ENCODE results near the gene MFAP2.

MFAP2 gene

GRCh38 chr1:17023573-17023972, 43.2 kb upstream of the MFAP2 start:
- Histone ChIP-seq H2AFZ (ENCODE audit: low read depth, low read length, severe bottlenecking) (no peak overlapping the region), H3F3A (ENCODE audit: insufficient read depth) (no peaks in the 10 kb centered on the region), H3K9ac (ENCODE audit: low read length) (no peak overlapping the region), H3K79me2 (ENCODE audit: insufficient read depth, low read length) (no peaks in the 10 kb centered on the region), H3K27ac (ENCODE audit: low read depth, low read length) (no peak overlapping the region), H4K20me1 (ENCODE audit: low read depth, low read length) (no peaks in the 10 kb centered on the region), H3K27me3 (ENCODE audit: low read length) (no peaks in the 10 kb centered on the region), H3K4me2 (ENCODE audit: low read depth, low read length, poor library complexity, severe bottlenecking) (no peak overlapping the region), H3K36me3 (ENCODE audit: low read length) (peaks cover 10% of the 10 kb centered on the region; the same call in 1 of the 2 replicates), H3K4me3 (ENCODE audit: insufficient read depth, low read length, poor library complexity, severe bottlenecking) (no peak overlapping the region), H3K9me2 (replicated peaks; ENCODE audit: insufficient read depth, low read length) (no peaks in the 10 kb centered on the region), H3K9me3 (ENCODE audit: insufficient read depth, low read length) (no peaks in the 10 kb centered on the region)
- TF ChIP-seq CTCF (IDR thresholded peaks at IDR 0.05; ENCODE audit: insufficient read depth, low read length, poor library complexity, severe bottlenecking) (no peak), EZH2phosphoT487 (conservative IDR thresholded peaks at IDR 0.05; ENCODE audit: low read length) (no peak)

- H3K36me3 ChIP-seq (ENCODE audit: low read length): peaks cover 10% of the 10 kb centered on the region; the same call in 1 of the 2 replicates
- no peak overlapping the region for H3K27ac ChIP-seq (ENCODE audit: low read depth, low read length)
- no peaks in the 10 kb centered on the region for H3F3A ChIP-seq (ENCODE audit: insufficient read depth)
Observed at GRCh38 chr1:17023102-17023501, 42.7 kb upstream of the MFAP2 start.

GRCh38 chr1:17021896-17022295, 41.5 kb upstream of the MFAP2 start:
- Histone ChIP-seq H3F3A (ENCODE audit: insufficient read depth) (no peaks in the 10 kb centered on the region), H2AFZ (ENCODE audit: low read depth, low read length, severe bottlenecking) (no peak overlapping the region), H3K36me3 (ENCODE audit: low read length) (peaks cover 10% of the 10 kb centered on the region; the same call in 1 of the 2 replicates), H3K27ac (ENCODE audit: low read depth, low read length) (no peak overlapping the region), H3K9me3 (ENCODE audit: insufficient read depth, low read length) (no peaks in the 10 kb centered on the region), H3K79me2 (ENCODE audit: insufficient read depth, low read length) (no peaks in the 10 kb centered on the region), H3K4me2 (ENCODE audit: low read depth, low read length, poor library complexity, severe bottlenecking) (no peak overlapping the region), H3K9me2 (replicated peaks; ENCODE audit: insufficient read depth, low read length) (no peaks in the 10 kb centered on the region), H4K20me1 (ENCODE audit: low read depth, low read length) (no peaks in the 10 kb centered on the region), H3K27me3 (ENCODE audit: low read length) (no peaks in the 10 kb centered on the region), H3K4me3 (ENCODE audit: insufficient read depth, low read length, poor library complexity, severe bottlenecking) (no peak overlapping the region), H3K9ac (ENCODE audit: low read length) (no peak overlapping the region)
- TF ChIP-seq EZH2phosphoT487 (conservative IDR thresholded peaks at IDR 0.05; ENCODE audit: low read length) (no peak), CTCF (IDR thresholded peaks at IDR 0.05; ENCODE audit: insufficient read depth, low read length, poor library complexity, severe bottlenecking) (no peak)

More at GRCh38 chr1:17023102-17023501, 42.7 kb upstream of the MFAP2 start:
- H2AFZ ChIP-seq (ENCODE audit: low read depth, low read length, severe bottlenecking): no peak overlapping the region
- TF ChIP-seq CTCF (IDR thresholded peaks at IDR 0.05; ENCODE audit: insufficient read depth, low read length, poor library complexity, severe bottlenecking) (no peak), EZH2phosphoT487 (conservative IDR thresholded peaks at IDR 0.05; ENCODE audit: low read length) (no peak)
- no peaks in the 10 kb centered on the region for H3K9me3 ChIP-seq (ENCODE audit: insufficient read depth, low read length)
- H3K9me2 ChIP-seq (replicated peaks; ENCODE audit: insufficient read depth, low read length): no peaks in the 10 kb centered on the region
- H3K9ac ChIP-seq (ENCODE audit: low read length): no peak overlapping the region
- H3K4me2 ChIP-seq (ENCODE audit: low read depth, low read length, poor library complexity, severe bottlenecking): no peak overlapping the region
- H3K79me2 ChIP-seq (ENCODE audit: insufficient read depth, low read length): no peaks in the 10 kb centered on the region
- no peak overlapping the region for H3K4me3 ChIP-seq (ENCODE audit: insufficient read depth, low read length, poor library complexity, severe bottlenecking)
- no peaks in the 10 kb centered on the region for H3K27me3 ChIP-seq (ENCODE audit: low read length)
- H4K20me1 ChIP-seq (ENCODE audit: low read depth, low read length): no peaks in the 10 kb centered on the region

Measured in SU-DHL-6 (cell line).